ENCODE data around the gene RTN4RL1.
A peak's percentile ranks its signal among the peaks of the same experiment; 100 is the strongest.

The RTN4RL1 gene

GRCh38 chr17:2059547-2060384 lies 34.6 kb upstream of the RTN4RL1 start:
- no peak for DNase-seq (ENCODE audit: low read depth, low spot score)

GRCh38 chr17:2058586-2059546 lies 33.7 kb upstream of the RTN4RL1 start:
- DNase-seq (ENCODE audit: low read depth, low spot score), result no peak

GRCh38 chr17:2057760-2058585 lies 32.8 kb upstream of the RTN4RL1 start:
- no peak for DNase-seq (ENCODE audit: low read depth, low spot score)

- no peak for DNase-seq (ENCODE audit: low read depth, low spot score)
Observed at GRCh38 chr17:2057175-2057759, 32.1 kb upstream of the RTN4RL1 start.

- DNase-seq (ENCODE audit: low read depth, low spot score), result no peak
Observed at GRCh38 chr17:2056206-2057174, 31.4 kb upstream of the RTN4RL1 start.

- no peak for DNase-seq (ENCODE audit: low read depth, low spot score)
Observed at GRCh38 chr17:2055292-2056205, 30.4 kb upstream of the RTN4RL1 start.

GRCh38 chr17:2054512-2055291 lies 29.6 kb upstream of the RTN4RL1 start, which contains the start of gene HIC1:
HIC1 (plus strand) TSS chr17:2055103; CDS start chr17:2056691, 1,588 bp downstream.
- peak; percentile 56 for DNase-seq (ENCODE audit: low read depth, low spot score)

GRCh38 chr17:2054262-2054511 lies 29.1 kb upstream of the RTN4RL1 start:
- no peak for DNase-seq (ENCODE audit: low read depth, low spot score)

GRCh38 chr17:2053380-2054261 lies 28.5 kb upstream of the RTN4RL1 start:
- peak; percentile 49 for DNase-seq (ENCODE audit: low read depth, low spot score)

- no peak for DNase-seq (ENCODE audit: low read depth, low spot score)
Observed at GRCh38 chr17:2051933-2052559, 26.9 kb upstream of the RTN4RL1 start.

GRCh38 chr17:2051061-2051932 lies 26.2 kb upstream of the RTN4RL1 start:
- no peak for DNase-seq (ENCODE audit: low read depth, low spot score)

GRCh38 chr17:2050300-2051060 lies 25.3 kb upstream of the RTN4RL1 start:
- DNase-seq (ENCODE audit: low read depth, low spot score), result no peak

GRCh38 chr17:2049333-2050299 lies 24.5 kb upstream of the RTN4RL1 start:
- DNase-seq (ENCODE audit: low read depth, low spot score), result peak; percentile 72

GRCh38 chr17:2048805-2049204 lies 23.7 kb upstream of the RTN4RL1 start:
- DNase-seq (ENCODE audit: low read depth, low spot score), result no peak
